IMR-90 (cell line): ENCODE measurements around the gene RNF133. TPM values are rescaled to one million over a fixed set of nuclear protein-coding genes. Genes with fewer than 3 reads are reported as not detected.

ENCODE experiments used
- ATAC-seq: fragments of 200-7000 bp; cut with Tn5 transposase; 2 replicates; pipeline ENCODE4 v1.9.1; 2020; ENCODE audit warnings: low read depth, mild to moderate bottlenecking, moderate library complexity
- BruUV-seq: library from RNA; stranded (reverse); fragments of 400-500 nt; replicated peaks from 2 replicates; lab custom pipeline; 2021; lab: Mats Ljungman, UMichigan
- CTCF ChIA-PET: fragments of 300-600 bp; formaldehyde crosslinking; extraction: SDS; loops from one replicate; lab custom pipeline; 2021; ENCODE audit warnings: antibody characterized with exemption; lab: Yijun Ruan, JAX
- POLR2A ChIA-PET: fragments of 300-600 bp; sonication (Branson Sonifier 250); formaldehyde crosslinking; loops from one replicate; lab custom pipeline; 2022; ENCODE audit warnings: antibody characterized with exemption; ENCODE audit not compliant: unreplicated experiment; lab: Charles Lee
- DNase-seq: peaks from one replicate; pipeline ENCODE4 v3.0.0; 2013
- H2AFZ ChIP-seq: replicated peaks from 2 replicates; pipeline ENCODE3; 2013; ENCODE audit warnings: low read length, mild to moderate bottlenecking; ENCODE audit not compliant: poor library complexity
- H2AK5ac ChIP-seq: 2 replicates; pipeline ENCODE4 v1.6.1; 2013; ENCODE audit warnings: low read depth, low read length, inconsistent platforms
- H2AK9ac ChIP-seq: replicated peaks from 2 replicates; pipeline ENCODE3; 2013; ENCODE audit warnings: mild to moderate bottlenecking, low read depth, low read length, moderate library complexity; ENCODE audit not compliant: poor library complexity
- H2BK120ac ChIP-seq: 2 replicates; pipeline ENCODE4 v1.6.1; 2013; ENCODE audit warnings: low read depth, low read length, inconsistent platforms
- H2BK15ac ChIP-seq: 3 replicates; pipeline ENCODE4 v1.6.1; 2013; ENCODE audit warnings: low read depth, low read length, inconsistent platforms
- H2BK20ac ChIP-seq: 2 replicates; pipeline ENCODE4 v1.6.1; 2013; ENCODE audit warnings: low read depth, mild to moderate bottlenecking, inconsistent platforms, low read length, moderate library complexity
- H2BK5ac ChIP-seq: 2 replicates; pipeline ENCODE4 v1.6.1; 2013; ENCODE audit warnings: mild to moderate bottlenecking, low read depth, low read length, inconsistent platforms; ENCODE audit not compliant: poor library complexity, severe bottlenecking
- H3K14ac ChIP-seq: replicated peaks from 2 replicates; pipeline ENCODE4 v1.6.1; 2013; ENCODE audit warnings: low read depth, low read length, inconsistent platforms
- H3K18ac ChIP-seq: 2 replicates; pipeline ENCODE4 v1.6.1; 2013; ENCODE audit warnings: low read depth, low read length, control low read depth
- H3K23ac ChIP-seq: 2 replicates; pipeline ENCODE4 v1.6.1; 2013; ENCODE audit warnings: low read depth, low read length, inconsistent platforms
- H3K27ac ChIP-seq: 2 replicates; pipeline ENCODE4 v1.5.1; 2013; ENCODE audit warnings: mild to moderate bottlenecking, control low read depth, low read length; ENCODE audit not compliant: insufficient read depth
- H3K27me3 ChIP-seq: 2 replicates; pipeline ENCODE4 v1.6.1; 2013; ENCODE audit warnings: low read length; ENCODE audit not compliant: control insufficient read depth, insufficient read depth
- H3K36me3 ChIP-seq: 2 replicates; pipeline ENCODE4 v1.6.1; 2013; ENCODE audit warnings: low read length, mixed read lengths; ENCODE audit not compliant: control insufficient read depth, insufficient read depth
- H3K4ac ChIP-seq: 2 replicates; pipeline ENCODE4 v1.6.1; 2013; ENCODE audit warnings: low read depth, low read length, inconsistent platforms
- H3K4me1 ChIP-seq: 2 replicates; pipeline ENCODE4 v1.6.1; 2013; ENCODE audit warnings: low read length, mixed read lengths; ENCODE audit not compliant: control insufficient read depth, insufficient read depth
- H3K4me2 ChIP-seq: 2 replicates; pipeline ENCODE4 v1.6.1; 2013; ENCODE audit warnings: low read depth, mild to moderate bottlenecking, control low read depth, low read length, moderate library complexity
- H3K4me3 ChIP-seq: 2 replicates; pipeline ENCODE4 v1.5.1; 2013; ENCODE audit warnings: low read depth, mild to moderate bottlenecking, control low read depth, low read length, moderate library complexity; ENCODE audit not compliant: insufficient read depth
- H3K56ac ChIP-seq: 2 replicates; pipeline ENCODE4 v1.6.1; 2013; ENCODE audit warnings: low read length, inconsistent platforms; ENCODE audit not compliant: insufficient read depth; ENCODE audit errors: extremely low read depth
- H3K79me1 ChIP-seq, 2 experiments: 2 replicates each; pipeline ENCODE4 v1.6.1; 2013; ENCODE audit warnings: low read length in 2 of 2, inconsistent platforms in 1 of 2, low read depth in 1 of 2
- H3K9ac ChIP-seq: 2 replicates; pipeline ENCODE4 v1.6.1; 2013; ENCODE audit warnings: low read depth, low read length, control low read depth
- H3K9me1 ChIP-seq: 2 replicates; pipeline ENCODE4 v1.6.1; 2013; ENCODE audit warnings: low read length, inconsistent platforms; ENCODE audit not compliant: insufficient read depth
- H3K9me3 ChIP-seq: 2 replicates; pipeline ENCODE4 v1.6.1; 2013; ENCODE audit warnings: low read length; ENCODE audit not compliant: control insufficient read depth, insufficient read depth
- H4K20me1 ChIP-seq: 2 replicates; pipeline ENCODE4 v1.6.1; 2013; ENCODE audit warnings: low read length, inconsistent platforms; ENCODE audit not compliant: insufficient read depth
- H4K5ac ChIP-seq: 2 replicates; pipeline ENCODE4 v1.6.1; 2013; ENCODE audit warnings: mild to moderate bottlenecking, low read depth, low read length, control low read depth
- H4K8ac ChIP-seq, 2 experiments: 2 replicates each; pipeline ENCODE4 v1.6.1; 2013; ENCODE audit warnings: low read depth in 2 of 2, low read length in 2 of 2, control low read depth in 1 of 2, inconsistent platforms in 1 of 2
- H4K91ac ChIP-seq: 2 replicates; pipeline ENCODE4 v1.6.1; 2013; ENCODE audit warnings: low read depth, low read length, inconsistent platforms; ENCODE audit not compliant: insufficient read depth
- BHLHE40 ChIP-seq: fragments of 150-350 bp; IDR thresholded peaks from 2 replicates; pipeline ENCODE4 v1.6.1; 2016; ENCODE audit warnings: mild to moderate bottlenecking, low read depth, low read length
- CEBPB ChIP-seq: IDR thresholded peaks from 2 replicates; pipeline ENCODE4 v1.6.1; 2012; ENCODE audit warnings: low read depth, low read length, improper control_type of control experiment
- FOS ChIP-seq: fragments of 150-350 bp; IDR thresholded peaks from 2 replicates; pipeline ENCODE4 v1.6.1; 2016; ENCODE audit warnings: low read depth, low read length
- NFE2L2 ChIP-seq: fragments of 150-350 bp; IDR thresholded peaks from 2 replicates; pipeline ENCODE4 v1.6.1; 2016; ENCODE audit warnings: low read depth, mild to moderate bottlenecking, low read length
- POLR2A ChIP-seq: IDR thresholded peaks from 2 replicates; pipeline ENCODE4 v1.6.1; 2012; ENCODE audit warnings: mild to moderate bottlenecking, low read depth, low read length
- RCOR1 ChIP-seq: IDR thresholded peaks from 2 replicates; pipeline ENCODE4 v1.6.1; 2012; ENCODE audit warnings: mild to moderate bottlenecking, low read length, improper control_type of control experiment; ENCODE audit not compliant: insufficient replicate concordance
- SMC3 ChIP-seq: fragments of 150-350 bp; IDR thresholded peaks from 2 replicates; pipeline ENCODE4 v1.6.1; 2016; ENCODE audit warnings: low read depth, mild to moderate bottlenecking, antibody characterized with exemption, low read length, moderate library complexity
- WGBS, 2 experiments: methylation state at CpG; one replicate each; pipeline versions ENCODE4 v1.1.5 to v1.1.7; 2013; ENCODE audit warnings: missing lambda C conversion rate in 2 of 2; ENCODE audit not compliant: insufficient read length in 1 of 2; ENCODE audit errors: extremely low coverage in 2 of 2; 5-methylcytosine and 5-hydroxymethylcytosine counted together
- dilution Hi-C: fragments of 300-500 bp; cut with HindIII; formaldehyde crosslinking; loops from one replicate; pipeline ENCODE4 v1.14.3; 2018; ENCODE audit warnings: low sequenced_read_pairs; ENCODE audit not compliant: unreplicated experiment
- in situ Hi-C: fragments of 300-500 bp; cut with MboI; formaldehyde crosslinking; loops from 3 replicates; pipeline ENCODE4 v1.14.3; 2019; ENCODE audit warnings: low sequenced_read_pairs, inconsistent platforms, mixed read lengths
- intact Hi-C: fragments of 100-400 bp; cut with micrococcal nuclease; formaldehyde crosslinking; loops from 2 replicates; pipeline ENCODE4 v1.10.0; 2022
- polyA plus RNA-seq, 3 experiments: library from polyadenylated mRNA; depleted of rRNA; stranded (reverse); fragments of >200 nt; gene quantifications; 2 replicates each; pipeline ENCODE4 v1.2.3, GENCODE V29; 2012; ENCODE audit warnings: low replicate concordance in 1 of 3
- total RNA-seq: library from RNA; depleted of rRNA; stranded (reverse); fragments of >200 nt; gene quantifications from 2 replicates; pipeline ENCODE4 v1.2.3, GENCODE V29; 2012

Gene RNF133
- total and polyA plus RNA-seq, 2 of the 4 experiments (the other 2 are of a cell fraction), result not detected

- H2AFZ ChIP-seq, result peak overlapping the region; percentile 21
- H3K9ac ChIP-seq, result no peak overlapping the region
- H2BK15ac ChIP-seq, result no peak overlapping the region
- no peak overlapping the region for H3K56ac ChIP-seq
- ChIA-PET CTCF (no interaction called here), POLR2A (no interaction called here)
- H3K23ac ChIP-seq, result no peak overlapping the region
- H4K91ac ChIP-seq, result no peak overlapping the region
- no peak for DNase-seq
- intact Hi-C loops (no loop called here), in situ Hi-C loops (no loop called here), dilution Hi-C loops (no loop called here)
- H3K14ac ChIP-seq, result no peak overlapping the region
- peaks cover 25% of the 10 kb centered on the region for H3K9me3 ChIP-seq
- H3K18ac ChIP-seq, result no peak overlapping the region
- H3K9me1 ChIP-seq, result no peaks in the 10 kb centered on the region
- no peaks in the 10 kb centered on the region for H3K79me1 ChIP-seq
- H3K36me3 ChIP-seq, result no peaks in the 10 kb centered on the region
- H3K27ac ChIP-seq, result no peak overlapping the region
- no peak overlapping the region for H2AK5ac ChIP-seq
- H4K8ac ChIP-seq, result no peak overlapping the region
- H4K5ac ChIP-seq, result no peak overlapping the region
- WGBS, 2 experiments, result 88% methylated on average over 3 of the region's 13 CpGs; no CpG with 5 or more reads in 1 of the 2 experiments
- BruUV-seq, result no TSS peak
- H3K4ac ChIP-seq, result no peak overlapping the region
- no peak overlapping the region for H2BK120ac ChIP-seq
- no peak overlapping the region for H2AK9ac ChIP-seq
- H3K27me3 ChIP-seq, result no peaks in the 10 kb centered on the region
- H2BK5ac ChIP-seq, result no peak overlapping the region
- H2BK20ac ChIP-seq, result no peak overlapping the region
- no peak overlapping the region for H3K4me3 ChIP-seq
- no peak for TF ChIP-seq POLR2A
- TF ChIP-seq FOS, result no peak
- no peak for TF ChIP-seq RCOR1
- no peak for TF ChIP-seq SMC3
- TF ChIP-seq CEBPB, result no peak
- no peak for TF ChIP-seq NFE2L2
- no peak for TF ChIP-seq BHLHE40
- ATAC-seq, result no peak
- no peaks in the 10 kb centered on the region for H3K4me1 ChIP-seq
- H4K20me1 ChIP-seq, result no peaks in the 10 kb centered on the region
- no peak overlapping the region for H3K4me2 ChIP-seq
Measured at GRCh38 chr7:122689346-122690109, 9.4 kb downstream of the RNF133 start.
